GM21423 (cell line): ENCODE measurements around the gene ATP2C2.
"Not testable (repeated sequence)": the region's sequence is repeated elsewhere in the genome, so short reads cannot be mapped to it uniquely, and the experiment has no call there.

ENCODE experiments used
- ATAC-seq: cut with Tn5 transposase; IDR thresholded peaks from one replicate; pipeline ENCODE4 v1.9.1; 2021; ENCODE audit warnings: mild to moderate bottlenecking, moderate library complexity; ENCODE audit not compliant: unreplicated experiment

Gene ATP2C2

DNA sequence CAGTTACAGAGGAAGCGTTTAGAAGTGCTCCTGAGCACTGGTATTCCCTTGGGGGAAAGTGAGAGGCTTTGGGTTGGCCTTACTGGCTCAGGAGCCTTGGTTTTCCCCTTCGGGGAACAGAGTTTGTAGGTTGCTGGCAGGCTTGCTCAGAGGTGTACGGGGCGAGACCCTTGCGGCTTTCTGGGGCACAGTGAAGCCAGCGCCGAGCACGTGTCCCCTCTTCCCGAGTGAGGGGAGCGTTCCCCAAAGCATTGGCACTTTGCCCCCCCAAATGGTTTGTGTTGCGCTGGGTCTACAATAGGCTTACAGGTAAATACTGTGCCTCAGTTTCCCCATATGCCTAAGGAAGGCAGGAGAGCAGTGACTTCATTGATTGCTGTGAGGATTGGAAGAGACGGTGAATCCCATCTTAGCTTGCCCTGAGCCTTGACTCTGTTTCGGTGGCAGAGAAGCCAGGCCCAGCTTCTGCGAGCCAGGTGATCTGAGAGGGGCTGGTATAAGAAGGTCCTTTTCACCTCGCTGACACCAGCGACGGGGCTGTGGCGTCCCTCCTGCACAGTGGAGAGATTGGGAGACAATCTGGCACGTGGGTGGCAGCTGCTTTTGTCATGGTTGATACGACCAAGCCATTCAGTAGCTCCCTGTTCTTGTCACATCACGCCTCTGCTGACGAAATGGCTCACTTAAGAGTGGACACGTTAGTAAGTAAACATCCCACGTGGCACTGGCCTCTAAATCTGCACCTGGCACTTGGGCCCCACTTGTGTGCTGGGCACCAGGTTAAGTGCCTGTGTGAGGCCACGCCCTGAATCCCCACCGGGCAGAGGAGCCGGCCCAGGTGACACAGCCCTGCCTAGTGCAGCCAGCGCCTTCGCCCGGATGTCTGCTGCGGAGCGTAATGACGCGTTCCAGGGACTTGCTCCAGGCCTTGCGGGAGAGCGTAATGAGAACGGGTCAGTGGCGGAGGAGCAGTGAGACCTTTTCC is 81.1 kb downstream of the ATP2C2 start:
- no peak for ATAC-seq

DNA sequence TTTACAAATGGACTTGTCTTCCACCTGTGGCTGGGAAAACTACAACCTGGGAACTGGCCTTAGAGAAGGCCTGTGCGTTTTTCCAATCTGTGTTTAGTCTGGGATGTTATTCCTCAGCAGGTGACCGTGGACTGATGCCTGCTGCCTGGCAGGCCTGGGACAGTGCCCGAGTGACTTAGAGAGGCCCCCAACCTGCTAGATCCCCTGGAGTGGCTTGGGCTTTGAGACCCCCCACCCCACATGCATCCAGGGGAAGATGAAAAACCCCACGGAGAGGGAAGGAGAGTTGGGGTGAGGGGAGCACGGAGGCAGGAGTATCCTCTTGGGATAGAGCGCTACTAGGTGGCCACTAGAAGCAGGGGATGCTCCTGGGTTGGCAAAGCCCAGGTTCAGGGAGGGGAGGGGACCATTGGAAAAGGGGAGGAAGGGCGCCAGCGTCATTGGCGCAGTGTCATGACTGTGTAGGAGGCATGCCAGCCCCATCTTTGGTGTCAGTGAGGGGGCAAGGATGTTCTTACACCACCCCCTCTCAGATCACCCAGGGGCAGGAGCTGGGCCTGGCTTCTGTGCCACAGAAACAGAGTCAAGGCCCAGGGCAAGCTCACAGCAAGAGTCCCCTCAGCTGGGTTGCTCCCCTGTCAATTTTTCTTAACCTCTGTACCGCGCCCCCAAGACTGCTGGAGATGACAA is 82.0 kb downstream of the ATP2C2 start:
- ATAC-seq: no peak

DNA sequence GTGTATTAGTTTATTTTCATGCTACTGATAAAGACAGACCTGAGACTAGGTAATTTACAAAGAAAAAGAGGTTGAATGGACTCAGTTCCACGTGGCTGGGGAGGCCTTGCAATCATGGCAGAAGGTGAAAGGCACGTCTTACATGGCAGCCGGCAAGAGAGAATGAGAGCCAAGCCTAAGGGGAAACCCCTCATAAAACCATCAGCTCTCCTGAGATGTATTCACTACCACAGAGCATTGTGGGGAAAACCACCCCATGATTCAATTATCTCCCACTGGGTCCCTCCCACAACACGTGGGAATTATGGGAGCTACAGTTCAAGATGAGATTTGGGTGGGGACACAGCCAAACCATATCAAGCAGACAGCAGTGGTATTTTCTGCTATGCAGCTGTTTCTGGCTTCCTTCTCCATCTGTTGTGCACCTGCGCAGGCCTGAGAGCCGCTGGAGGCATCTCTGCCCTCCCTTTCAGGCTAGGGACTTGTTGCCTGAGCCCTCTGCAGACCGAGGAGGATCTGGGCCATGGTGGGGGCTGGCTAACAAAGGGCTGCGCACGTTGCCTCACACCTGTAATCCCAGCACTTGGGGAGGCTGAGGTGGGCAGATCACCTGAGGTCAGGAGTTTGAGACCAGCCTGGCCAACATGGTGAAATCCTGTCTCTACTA is 82.8 kb downstream of the ATP2C2 start:
- ATAC-seq: not testable (repeated sequence)

DNA sequence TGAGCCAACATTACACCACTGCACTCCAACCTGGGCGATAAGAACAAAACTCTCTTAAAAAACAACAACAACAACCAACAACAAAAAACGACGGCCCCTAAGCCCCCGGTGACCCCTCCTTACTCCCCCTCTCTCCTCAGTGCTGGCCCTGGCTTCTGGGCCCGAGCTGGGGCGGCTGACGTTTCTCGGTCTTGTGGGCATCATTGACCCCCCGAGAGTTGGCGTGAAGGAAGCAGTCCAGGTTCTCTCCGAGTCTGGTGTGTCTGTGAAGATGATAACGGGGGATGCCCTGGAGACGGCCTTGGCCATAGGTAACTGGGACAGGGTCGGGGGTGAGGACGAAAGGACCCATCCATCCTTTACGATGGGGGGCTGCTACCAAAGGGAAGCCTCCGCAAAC is 83.4 kb downstream of the ATP2C2 start:
- no peak for ATAC-seq

DNA sequence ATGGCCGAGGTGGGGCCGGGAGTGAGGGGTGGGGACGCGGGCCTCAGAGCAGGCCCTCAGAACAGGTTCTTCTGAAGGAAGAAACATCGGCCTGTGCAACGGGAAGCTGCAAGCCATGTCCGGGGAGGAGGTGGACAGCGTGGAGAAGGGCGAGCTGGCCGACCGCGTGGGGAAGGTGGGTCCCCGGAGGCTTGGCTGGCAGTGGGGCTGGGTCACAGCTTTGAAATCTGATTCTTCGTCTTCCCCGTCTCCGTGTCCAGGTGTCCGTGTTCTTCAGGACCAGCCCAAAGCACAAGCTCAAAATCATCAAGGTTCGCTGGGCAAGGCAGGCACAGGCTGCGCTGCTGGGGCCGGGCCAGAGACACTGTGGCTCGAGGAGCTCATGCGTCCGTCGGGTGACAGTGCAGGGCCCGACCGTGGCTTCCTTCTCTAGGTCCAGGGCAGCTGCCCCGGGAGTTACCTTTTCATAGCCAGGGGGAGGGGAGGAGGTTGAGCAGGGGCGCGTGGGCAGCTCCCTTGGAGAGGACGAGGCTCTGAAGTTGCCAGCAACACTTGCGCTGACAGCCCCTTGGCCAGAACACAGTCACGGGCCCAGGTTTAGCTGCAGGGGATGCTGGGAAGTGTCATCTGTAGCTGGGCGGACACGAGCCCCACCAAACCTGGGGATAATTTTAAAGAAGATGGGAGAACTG is 84.9 kb downstream of the ATP2C2 start:
- ATAC-seq: no peak

DNA sequence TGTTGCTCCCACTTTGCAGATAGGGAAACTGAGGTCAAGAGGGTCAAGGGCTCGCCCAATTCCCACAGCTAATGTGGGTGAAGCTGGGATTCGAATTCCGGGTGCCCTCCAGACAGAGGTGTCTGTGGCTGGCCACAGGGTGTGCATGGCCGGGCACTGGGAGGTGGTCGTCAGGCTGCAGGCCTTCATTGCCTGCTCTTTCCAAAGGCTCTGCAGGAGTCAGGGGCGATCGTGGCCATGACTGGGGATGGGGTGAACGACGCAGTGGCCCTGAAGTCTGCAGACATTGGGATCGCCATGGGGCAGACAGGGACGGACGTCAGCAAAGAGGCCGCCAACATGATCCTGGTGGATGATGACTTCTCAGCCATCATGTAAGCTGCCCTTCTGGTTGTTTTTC is 86.3 kb downstream of the ATP2C2 start:
- ATAC-seq: no peak

DNA sequence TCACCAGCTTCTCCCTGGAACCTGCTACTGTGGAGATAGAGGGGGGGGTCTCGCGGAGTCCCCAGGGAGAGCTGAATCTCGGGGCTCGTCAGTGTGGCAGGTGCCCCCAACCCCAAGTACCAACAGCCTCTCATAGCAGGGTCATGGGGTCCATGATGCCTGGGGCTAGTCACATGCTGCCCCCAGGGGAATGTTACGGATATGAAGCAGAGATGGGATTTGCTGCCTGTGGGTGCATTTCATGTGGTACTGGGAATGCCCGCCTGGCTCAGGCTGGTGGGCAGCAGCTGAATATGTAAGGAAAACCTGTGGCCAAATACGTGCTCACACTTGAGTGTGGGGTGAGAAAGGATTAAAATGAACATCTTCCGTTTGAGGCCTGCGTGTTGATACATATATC is 86.7 kb downstream of the ATP2C2 start:
- no peak for ATAC-seq

DNA sequence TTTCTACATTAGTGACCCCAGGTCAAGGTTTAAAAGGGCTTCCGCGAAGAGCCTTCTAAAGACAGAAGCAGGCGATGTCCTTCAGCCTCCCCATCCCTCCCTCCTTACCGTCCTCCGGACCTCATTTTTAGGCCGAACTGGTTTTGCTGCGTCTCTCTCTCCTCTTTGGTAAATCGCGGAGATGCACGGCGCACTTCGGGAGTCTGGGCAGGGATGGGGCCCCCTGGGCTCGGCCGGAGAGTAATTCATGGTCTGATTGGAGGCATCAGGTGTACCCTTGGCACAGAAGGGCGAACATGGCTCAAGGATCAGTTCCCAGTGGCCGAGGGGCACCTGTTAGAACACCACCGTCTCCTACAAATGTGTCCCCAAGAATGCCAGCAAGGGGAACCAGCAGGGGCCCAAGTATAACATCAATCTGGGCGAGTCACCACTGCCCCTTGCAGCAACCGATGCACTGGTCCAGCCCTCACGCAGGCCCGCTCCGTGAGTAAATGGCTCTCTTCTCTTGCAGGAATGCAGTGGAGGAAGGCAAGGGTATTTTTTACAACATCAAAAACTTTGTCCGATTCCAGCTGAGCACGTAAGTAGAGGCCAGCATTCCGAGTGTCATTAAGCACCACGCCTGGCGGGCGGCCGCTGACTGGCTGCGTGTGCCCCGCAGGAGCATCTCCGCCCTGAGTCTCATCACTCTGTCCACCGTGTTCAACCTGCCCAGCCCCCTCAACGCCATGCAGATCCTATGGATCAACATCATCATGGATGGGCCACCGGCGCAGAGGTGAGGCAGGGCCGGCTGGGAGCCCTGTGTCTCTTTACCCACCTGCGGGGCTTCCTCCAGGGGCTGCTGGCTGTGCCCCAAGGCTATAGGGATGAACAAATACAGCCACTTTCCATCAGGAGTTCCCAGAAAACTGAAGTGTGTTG is 90.5 kb downstream of the ATP2C2 start:
- no peak for ATAC-seq

DNA sequence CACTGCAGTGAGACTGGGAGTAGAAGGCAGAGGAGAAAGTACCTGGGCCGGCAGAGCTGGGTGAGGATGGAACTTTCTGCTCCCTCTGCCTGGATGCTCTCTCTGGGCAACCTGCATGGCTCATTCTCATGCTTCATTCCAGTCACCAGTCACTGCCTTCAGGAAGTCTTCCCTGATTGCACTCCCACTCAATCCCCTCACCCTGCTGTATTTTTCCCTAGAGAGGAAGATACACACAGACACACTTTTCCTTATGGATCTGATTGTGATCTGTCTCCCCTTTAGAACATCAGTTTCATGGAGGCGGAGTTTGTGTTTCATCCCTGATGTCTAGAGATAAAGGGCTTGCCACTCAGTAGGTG is 91.2 kb downstream of the ATP2C2 start:
- no peak for ATAC-seq

DNA sequence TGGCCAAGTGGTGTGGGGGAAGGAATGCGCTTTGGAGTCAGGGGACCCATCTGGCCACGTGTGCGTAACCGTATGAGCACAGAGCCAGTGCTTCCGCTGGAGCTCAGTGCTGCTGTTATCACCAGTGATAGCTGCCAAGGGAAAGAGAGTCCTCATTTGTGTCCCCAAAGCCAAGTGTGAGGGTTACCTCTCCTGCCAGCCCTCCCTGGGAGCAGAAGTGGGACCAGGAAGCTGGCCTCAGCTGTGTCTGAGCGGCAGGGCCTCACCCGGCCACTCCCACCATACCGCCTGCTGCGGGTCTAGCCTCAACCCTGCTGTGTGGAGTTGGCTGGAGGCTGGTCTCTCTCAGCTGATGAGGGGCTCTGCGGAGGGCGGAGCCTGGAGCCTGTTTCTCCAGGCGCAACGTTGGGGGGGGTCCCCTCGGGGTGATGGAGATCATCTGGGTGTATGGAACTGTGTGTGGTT is 91.6 kb downstream of the ATP2C2 start:
- ATAC-seq: no peak

DNA sequence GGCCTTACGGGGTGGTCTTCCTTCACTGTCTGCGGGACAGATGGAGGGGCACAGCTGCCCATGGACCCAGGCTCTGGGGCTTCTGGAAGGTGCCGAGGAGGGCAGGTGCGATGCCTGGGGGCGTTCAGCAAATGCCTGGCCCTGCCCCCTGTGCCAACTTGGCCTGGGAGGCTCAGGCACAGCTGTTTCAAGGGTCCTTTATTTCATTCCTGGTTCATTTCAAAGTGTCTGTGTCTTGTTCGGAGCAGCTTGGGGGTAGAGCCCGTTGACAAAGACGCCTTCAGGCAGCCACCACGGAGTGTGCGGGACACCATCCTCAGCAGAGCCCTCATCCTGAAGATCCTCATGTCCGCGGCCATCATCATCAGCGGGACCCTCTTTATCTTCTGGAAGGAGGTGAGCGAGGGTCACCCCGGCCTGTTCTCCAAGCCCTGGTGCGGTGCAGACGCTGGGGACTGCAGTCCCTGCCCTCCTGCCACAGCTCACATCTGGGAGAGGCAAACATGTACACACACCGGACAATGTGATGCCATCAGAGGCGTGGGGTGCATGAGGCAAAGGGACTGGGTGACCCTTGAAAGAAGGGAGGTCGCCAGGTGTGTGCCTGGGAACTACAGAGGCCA is 92.2 kb downstream of the ATP2C2 start:
- ATAC-seq: no peak

DNA sequence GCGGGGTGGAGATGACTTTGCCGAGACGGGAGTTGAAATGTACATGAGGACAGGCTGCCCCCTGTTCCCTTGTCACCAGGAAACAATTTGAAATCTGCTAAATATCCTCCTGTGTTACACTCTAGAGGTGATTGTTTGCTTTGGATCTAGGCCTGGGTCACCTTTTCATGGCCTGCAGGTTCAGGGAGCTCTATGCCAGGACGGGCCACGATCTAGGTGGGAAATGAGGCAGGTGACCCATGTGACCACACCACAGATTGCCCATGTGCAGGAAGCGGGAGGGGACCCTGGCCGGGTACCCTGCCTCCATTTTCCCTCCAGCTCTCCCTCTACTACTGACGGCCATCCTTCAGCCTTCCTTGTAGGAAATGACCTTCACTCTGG is 92.7 kb downstream of the ATP2C2 start:
- no peak for ATAC-seq

DNA sequence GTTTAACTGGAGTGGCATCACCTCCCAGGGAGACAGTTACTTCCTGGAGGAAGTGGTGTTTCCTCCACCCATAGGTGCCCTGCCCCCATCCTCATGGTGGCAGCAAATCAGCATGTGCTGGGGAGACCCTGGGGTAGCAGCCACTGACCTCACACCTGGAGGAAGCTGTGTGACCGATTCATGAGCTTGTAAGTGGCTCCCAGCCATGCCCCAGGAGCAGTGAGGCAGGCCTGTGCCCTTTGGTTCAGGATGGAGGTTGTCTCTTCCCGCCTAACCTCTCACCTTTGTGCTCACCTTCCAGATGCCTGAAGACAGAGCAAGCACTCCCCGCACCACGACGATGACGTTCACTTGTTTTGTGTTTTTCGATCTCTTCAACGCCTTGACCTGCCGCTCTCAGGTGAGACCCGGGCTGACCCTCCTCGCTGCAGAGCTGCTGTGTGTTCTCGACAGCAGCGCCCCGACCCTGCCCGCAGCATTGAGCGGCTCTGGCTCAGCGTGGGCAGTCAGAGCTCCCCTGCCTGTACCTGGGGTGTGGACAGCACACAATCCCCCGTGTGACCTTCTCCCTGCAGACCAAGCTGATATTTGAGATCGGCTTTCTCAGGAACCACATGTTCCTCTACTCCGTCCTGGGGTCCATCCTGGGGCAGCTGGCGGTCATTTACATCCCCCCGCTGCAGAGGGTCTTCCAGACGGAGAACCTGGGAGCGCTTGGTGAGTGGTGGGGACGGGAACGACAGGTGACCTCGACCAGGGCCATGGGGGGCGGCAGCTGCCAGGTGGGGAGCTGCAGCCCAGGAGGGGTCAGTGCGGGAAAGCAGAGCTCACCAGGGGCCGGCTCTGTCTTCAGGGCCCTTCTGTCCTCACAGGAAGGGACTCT is 93.3 kb downstream of the ATP2C2 start:
- no peak for ATAC-seq

DNA sequence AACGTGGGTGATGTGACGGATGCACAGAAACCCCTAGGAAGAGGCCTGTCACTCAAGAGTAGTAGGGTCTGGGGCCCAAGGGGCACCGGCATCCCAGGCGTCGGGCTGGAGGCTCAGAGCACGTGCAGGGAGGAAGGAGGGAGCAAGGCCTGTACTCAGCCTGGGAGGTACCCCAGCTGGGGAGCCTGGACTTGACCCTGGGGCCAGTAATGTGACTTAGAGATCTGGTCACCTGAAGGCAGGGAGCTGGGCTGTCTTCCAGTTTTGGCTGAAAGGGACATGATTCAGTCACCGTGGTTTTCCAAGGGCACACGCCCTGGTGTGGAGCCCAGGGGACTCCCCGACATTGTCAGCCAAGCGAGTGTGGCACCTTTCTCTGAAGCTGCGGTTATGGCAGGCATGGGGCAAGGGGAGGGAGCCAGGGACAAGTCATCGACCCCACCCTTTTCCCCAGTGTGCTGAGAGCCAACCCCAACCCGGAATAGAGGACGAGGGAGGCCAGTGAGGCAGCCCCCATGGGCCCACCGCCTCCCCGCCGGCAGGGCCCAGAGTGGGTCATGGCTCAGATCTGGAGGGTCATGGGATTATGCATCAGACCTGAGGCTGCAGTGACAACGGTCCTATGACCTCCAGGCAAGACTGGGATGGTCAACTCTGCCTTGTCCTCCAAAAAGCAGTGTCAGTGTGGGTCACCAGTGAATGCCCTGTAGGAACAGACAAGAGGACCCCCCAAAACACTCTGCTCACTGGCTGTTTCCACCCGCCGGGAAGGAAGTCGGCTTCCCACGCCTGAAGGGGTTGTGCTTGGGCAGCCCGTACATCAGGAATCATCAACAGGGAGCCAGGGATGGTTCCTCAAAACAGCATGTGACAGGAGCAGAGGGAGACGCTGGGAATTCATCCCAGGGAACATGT is 94.2 kb downstream of the ATP2C2 start:
- no peak for ATAC-seq

DNA sequence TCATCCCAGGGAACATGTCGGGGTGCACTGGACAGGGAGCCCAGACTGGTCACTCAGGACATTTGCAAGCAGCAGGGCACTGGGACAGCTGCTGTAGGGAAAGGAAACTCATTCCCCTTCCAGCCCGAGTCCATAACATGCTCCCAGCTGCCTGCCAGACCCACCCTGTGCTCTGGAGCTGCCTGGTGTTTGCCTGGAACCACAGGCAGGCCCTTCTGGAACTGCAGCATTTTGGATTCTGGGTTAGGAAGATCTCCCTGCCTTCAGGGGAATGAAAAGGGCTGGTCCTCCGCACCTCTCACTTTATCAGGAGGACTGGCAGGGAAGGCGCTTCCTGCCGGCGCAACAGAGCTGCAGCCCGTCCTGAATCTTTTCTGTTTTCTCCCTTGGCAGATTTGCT is 94.9 kb downstream of the ATP2C2 start:
- ATAC-seq: no peak

DNA sequence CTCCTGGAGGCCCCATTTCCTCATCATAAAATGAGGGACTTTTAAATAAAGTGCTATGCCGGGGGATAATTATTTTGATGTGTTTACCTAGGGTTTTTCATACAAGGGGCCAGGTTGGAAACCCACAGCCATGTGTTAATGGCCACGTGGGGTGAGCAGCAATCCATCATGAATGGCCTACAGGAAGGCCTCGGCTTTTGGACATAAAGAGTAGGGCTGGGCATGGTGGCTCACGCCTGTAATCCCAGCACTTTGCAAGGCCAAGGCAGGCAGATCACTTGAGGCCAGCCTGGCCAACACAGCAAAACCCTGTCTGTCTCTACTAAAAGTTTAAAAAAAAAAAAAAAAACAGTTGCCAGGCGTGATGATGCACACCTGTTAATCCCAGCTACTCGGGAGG is 95.8 kb downstream of the ATP2C2 start:
- ATAC-seq: no peak

DNA sequence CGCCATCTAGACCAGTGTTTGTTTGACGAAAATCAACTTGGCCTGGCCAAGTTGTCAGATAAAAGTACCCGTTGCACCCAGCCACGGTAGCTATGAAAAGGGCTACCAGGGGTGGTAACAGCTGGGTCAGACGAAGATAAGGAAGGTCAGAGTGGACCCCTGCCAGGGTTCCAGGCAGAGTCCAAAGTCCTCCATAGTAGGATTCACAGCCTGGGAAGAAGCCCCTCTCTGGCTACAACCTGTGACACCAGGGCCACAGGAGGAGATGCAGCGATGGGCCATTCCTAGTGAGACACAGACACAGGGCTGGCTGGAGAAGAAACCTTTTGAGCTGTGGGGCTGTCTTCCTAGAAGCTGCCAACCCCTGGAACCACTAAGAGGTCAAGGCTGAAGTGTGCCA is 96.8 kb downstream of the ATP2C2 start:
- no peak for ATAC-seq

DNA sequence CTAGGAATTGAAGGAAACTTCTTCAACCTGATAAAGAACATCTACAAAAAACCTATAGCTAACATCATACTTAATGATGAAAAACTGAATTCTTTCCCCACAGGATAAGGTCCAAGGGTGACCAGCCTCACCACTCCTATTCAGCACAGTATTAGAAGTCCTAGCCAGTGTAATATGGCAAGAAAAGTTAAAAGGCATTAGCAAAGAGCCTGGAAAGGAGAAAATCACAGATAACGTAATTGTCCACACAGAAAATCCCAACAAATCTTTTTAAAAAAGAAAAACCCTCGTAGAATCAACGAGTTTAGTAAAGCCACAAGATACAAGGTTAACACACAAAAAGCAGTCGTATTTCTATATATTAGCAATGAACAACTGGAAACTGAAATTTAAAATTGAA is 98.4 kb downstream of the ATP2C2 start:
- no peak for ATAC-seq
